Thoracic aorta (tissue), 2 donors: ENCODE results near the gene IRF1. TPM values are rescaled to one million over a fixed set of nuclear protein-coding genes. Genes with fewer than 3 reads are reported as not detected.
A peak's percentile ranks its signal among the peaks of the same experiment; 100 is the strongest.

Source experiments
- ATAC-seq: fragments of 150-250 bp; one replicate; pipeline ENCODE4 v1.8.0; 2017; ENCODE audit warnings: low read depth; ENCODE audit not compliant: insufficient number of reproducible peaks, low FRiP score
- DNase-seq: peaks from one replicate; pipeline ENCODE4 v3.0.0-alpha.2; 2020; ENCODE audit warnings: low spot score
- H3K27ac ChIP-seq, 2 donors: fragments of 200-600 bp; sonication (generic); 1 replicate in 1 of 2; 2 replicates in 1 of 2; pipeline ENCODE4 v1.5.1; 2016; ENCODE audit warnings: mild to moderate bottlenecking in 2 of 2, moderate library complexity in 2 of 2
- H3K27me3 ChIP-seq: fragments of 200-600 bp; sonication (generic); replicated peaks from 2 replicates; pipeline ENCODE4 v1.6.0; 2016; ENCODE audit warnings: mild to moderate bottlenecking; ENCODE audit not compliant: insufficient read depth
- H3K36me3 ChIP-seq: fragments of 200-600 bp; sonication (generic); one replicate; pipeline ENCODE4 v1.5.1; 2016
- H3K4me1 ChIP-seq, 2 donors: fragments of 200-600 bp; sonication (generic); 1 replicate in 1 of 2; 2 replicates in 1 of 2; pipeline versions ENCODE4 v1.5.1 to v1.6.0; 2016; ENCODE audit warnings: low read depth in 2 of 2, mild to moderate bottlenecking in 1 of 2; ENCODE audit not compliant: control insufficient read depth in 1 of 2
- H3K4me3 ChIP-seq: fragments of 200-600 bp; sonication (generic); 2 replicates; pipeline ENCODE4 v1.5.1; 2016; ENCODE audit warnings: mild to moderate bottlenecking
- H3K9me3 ChIP-seq: fragments of 200-600 bp; sonication (generic); 2 replicates; pipeline ENCODE4 v1.5.1; 2016
- total RNA-seq, 2 donors: library from RNA; depleted of rRNA; stranded (reverse); fragments of >200 nt; gene quantifications; one replicate each; pipeline versions ENCODE4 v1.1.0 to v1.2.3, GENCODE V29; 2016
- TF ChIP-seq, protein P1 (sequence below): fragments of 200-600 bp; sonication (generic); IDR thresholded peaks from one replicate; pipeline ENCODE4 v1.5.1; 2019; ENCODE audit warnings: antibody characterized with exemption

The IRF1 gene, protein sequence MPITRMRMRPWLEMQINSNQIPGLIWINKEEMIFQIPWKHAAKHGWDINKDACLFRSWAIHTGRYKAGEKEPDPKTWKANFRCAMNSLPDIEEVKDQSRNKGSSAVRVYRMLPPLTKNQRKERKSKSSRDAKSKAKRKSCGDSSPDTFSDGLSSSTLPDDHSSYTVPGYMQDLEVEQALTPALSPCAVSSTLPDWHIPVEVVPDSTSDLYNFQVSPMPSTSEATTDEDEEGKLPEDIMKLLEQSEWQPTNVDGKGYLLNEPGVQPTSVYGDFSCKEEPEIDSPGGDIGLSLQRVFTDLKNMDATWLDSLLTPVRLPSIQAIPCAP
- total RNA-seq: 10 to 100 TPM; 31.3 to 57.7 TPM

DNA sequence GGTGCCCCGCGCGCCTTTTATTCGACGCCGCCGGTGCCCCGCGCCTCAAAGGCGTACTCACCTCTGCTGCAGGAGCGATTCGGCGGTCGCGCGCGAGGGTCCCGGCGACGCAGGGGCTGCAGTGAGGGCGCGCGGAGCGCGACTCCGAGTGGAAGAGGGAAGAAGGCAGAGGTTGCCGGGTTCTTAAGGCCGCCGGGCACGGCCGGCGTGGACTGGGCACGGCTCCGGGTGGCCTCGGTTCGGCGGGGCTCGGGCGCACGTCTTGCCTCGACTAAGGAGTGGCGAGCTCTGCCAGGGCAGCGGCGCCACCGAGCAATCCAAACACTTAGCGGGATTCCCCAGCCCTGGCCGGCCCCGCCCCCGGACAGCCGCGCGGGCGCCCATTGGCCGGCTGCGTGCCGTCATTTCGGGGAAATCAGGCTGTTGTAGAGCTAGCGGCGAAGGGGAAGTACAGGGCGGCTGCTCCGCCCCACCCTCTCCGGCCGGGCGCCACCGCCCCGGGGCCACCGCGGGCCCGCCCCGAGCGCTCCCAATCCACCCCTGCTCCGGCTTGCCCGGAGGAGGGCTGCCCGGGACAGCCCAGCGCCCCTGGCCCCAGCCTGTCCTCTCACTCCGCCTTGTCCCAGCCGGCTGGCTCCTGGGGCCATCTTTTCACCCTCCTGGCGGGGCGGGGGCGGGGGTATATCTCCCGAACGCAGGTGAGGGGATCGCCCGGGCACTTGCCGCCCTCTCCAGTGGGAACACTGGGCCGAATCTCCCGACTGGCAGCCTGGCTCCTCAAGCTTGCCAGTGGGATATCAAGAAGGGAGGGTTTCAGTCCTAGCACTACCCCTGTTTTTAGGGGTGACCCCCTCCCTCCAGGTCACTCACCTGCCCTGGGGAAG lies at the start of gene IRF1:
Gene IRF1, minus strand, starts transcription at position 290 of the 884 bp plus-strand sequence. CDS start 1,295 bp downstream, outside the sequence.
- peak within 1 kb of the TSS; percentile 94 to 95 for H3K27ac ChIP-seq
- ATAC-seq (peak; percentile 80), DNase-seq (peak; percentile 89)
- H3K4me1 ChIP-seq: peaks cover 30 to 57% of the 10 kb centered on the region in 2 donors
- H3K27me3 ChIP-seq: no peaks in the 10 kb centered on the region
- H3K4me3 ChIP-seq: peak within 1 kb of the TSS; percentile 94
- peaks cover 12% of the 10 kb centered on the region for H3K36me3 ChIP-seq
- H3K9me3 ChIP-seq: no peaks in the 10 kb centered on the region
- TF ChIP-seq, protein P1, sequence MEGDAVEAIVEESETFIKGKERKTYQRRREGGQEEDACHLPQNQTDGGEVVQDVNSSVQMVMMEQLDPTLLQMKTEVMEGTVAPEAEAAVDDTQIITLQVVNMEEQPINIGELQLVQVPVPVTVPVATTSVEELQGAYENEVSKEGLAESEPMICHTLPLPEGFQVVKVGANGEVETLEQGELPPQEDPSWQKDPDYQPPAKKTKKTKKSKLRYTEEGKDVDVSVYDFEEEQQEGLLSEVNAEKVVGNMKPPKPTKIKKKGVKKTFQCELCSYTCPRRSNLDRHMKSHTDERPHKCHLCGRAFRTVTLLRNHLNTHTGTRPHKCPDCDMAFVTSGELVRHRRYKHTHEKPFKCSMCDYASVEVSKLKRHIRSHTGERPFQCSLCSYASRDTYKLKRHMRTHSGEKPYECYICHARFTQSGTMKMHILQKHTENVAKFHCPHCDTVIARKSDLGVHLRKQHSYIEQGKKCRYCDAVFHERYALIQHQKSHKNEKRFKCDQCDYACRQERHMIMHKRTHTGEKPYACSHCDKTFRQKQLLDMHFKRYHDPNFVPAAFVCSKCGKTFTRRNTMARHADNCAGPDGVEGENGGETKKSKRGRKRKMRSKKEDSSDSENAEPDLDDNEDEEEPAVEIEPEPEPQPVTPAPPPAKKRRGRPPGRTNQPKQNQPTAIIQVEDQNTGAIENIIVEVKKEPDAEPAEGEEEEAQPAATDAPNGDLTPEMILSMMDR: no peak

DNA sequence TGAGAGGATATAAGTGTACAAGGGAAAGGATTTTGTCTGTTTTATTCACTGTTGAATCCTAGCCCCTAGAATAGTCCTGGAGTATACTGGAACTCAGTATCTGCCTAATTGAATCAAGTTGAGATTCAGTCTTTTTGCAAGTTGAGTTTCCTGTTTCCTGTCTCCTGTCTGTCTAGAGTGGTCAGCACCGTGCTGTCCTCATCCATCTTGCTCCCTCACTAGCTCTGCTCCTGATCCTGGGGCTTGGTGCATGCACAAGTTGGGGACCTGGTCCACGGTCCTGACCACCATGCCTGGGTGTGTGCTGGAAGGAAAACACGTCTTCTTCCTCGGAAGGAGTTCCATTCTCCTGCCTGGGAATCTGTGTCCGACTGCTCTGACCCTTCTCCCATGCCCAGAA lies 49.6 kb upstream of the IRF1 start:
- DNase-seq (no peak), ATAC-seq (no peak)
- no peak overlapping the region for H3K27ac ChIP-seq
- no peaks in the 10 kb centered on the region for H3K36me3 ChIP-seq
- H3K4me1 ChIP-seq: no peaks in the 10 kb centered on the region
- no peak overlapping the region for H3K4me3 ChIP-seq
- no peaks in the 10 kb centered on the region for H3K27me3 ChIP-seq
- no peaks in the 10 kb centered on the region for H3K9me3 ChIP-seq
- TF ChIP-seq, protein P1: no peak

DNA sequence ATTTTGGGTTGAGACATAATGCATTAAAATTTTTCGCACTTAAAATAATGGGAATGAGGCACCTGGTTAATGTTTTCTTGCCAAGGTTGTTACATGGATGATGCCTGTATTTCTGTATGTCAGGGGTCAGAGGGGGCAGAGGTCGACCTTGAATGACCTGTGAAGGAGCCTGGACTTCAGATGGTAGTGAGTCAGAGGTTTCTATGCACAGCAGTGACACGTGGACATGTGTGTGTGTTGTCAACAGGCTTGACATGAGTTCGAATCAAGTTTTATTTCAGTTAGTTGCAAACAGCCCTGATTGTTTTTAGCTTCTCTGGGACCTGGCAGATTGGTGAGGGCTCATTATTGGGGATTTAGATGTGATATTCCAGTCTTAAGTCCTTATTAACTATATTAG lies 49.1 kb upstream of the IRF1 start:
- Histone ChIP-seq H3K4me3 (no peak overlapping the region), H3K4me1 (no peaks in the 10 kb centered on the region), H3K9me3 (no peaks in the 10 kb centered on the region), H3K36me3 (no peaks in the 10 kb centered on the region), H3K27ac (no peak overlapping the region), H3K27me3 (no peaks in the 10 kb centered on the region)
- TF ChIP-seq, protein P1: no peak
- no peak for ATAC-seq
- no peak for DNase-seq

DNA sequence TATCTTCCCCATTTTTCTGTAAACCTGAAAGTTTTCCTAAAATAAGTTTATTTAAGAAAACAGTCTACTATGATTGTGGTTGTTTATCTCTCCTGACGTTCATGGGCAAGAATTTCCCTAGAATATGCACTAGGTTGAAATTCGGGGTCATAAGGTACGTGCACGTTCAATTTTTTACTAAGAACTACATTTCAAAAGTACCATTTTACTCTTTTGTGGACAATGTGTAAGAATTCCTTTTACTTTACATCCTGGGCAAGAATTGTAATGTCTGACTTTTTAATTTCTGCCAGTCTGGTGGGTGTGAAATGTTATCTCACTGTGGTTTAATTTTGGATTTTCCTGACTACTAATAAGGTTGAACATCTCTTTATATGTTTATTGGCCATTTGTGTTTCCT lies 40.4 kb upstream of the IRF1 start:
- no peak for DNase-seq
- Histone ChIP-seq H3K4me1 (peaks cover 0 to 5% of the 10 kb centered on the region in 2 donors), H3K4me3 (no peak overlapping the region), H3K9me3 (no peaks in the 10 kb centered on the region), H3K27ac (no peak overlapping the region), H3K27me3 (no peaks in the 10 kb centered on the region), H3K36me3 (no peaks in the 10 kb centered on the region)
- TF ChIP-seq, protein P1: no peak
- no peak for ATAC-seq
